ENCODE results near the gene CDH22.

The CDH22 gene

DNA sequence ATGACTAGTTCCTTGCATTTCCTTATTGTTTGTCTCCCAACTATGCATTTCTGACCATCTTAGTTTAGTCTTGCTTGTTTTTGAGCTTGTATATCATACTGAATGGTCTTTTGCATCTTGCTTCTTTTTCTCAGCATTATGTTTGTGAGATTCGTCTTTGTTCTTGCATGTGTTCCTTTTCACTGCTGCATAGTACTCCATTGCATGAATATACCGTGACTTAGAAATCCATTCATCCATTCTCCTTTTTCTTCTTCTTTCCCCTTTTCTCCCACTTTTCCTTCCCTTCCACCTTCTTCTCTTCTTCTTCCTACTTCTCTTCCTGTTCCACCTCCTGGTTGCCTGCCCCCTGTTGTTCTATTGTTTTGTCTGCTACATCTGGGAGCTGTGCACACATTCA lies 42.8 kb downstream of the CDH22 start:
- DNase-seq: no peak

DNA sequence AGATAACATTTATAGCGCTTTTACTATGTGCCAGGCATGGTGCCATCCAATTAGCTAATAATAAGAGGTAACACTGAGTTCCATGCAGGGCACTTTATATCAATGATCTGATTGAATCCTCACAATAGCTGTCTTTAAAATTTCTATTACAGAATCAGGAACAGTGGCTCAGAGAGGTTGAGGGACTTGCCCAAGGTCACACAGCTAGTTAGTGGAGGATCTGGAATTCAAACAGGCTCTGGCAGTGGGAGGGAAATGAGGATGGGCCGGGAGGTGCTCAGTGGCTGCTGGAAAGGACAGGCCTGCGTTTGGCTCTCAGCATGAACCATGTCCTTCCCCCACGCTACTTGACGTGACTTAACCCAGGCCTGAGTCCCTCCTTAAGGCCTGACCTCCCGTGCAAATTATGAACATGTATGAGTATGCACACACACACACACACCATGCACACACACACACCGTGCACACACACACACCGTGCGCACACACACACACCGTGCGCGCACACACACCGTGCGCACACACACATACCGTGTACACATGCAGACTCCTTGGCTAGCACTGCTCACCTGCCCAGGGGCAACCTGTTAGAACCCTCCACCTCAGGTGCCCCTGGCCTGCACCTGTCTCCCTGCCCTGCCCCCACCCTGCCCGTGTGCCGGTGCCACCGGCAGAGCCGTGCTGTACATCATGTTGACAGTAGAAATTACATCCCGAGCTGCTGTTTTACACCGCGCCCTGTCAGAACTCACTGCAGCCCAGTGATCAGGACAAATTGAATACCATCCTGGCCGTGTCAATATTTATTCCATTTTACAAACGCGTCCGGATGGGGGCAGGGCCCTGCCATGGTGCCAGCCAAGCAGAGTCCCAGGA lies 43.7 kb downstream of the CDH22 start:
- no peak for DNase-seq

DNA sequence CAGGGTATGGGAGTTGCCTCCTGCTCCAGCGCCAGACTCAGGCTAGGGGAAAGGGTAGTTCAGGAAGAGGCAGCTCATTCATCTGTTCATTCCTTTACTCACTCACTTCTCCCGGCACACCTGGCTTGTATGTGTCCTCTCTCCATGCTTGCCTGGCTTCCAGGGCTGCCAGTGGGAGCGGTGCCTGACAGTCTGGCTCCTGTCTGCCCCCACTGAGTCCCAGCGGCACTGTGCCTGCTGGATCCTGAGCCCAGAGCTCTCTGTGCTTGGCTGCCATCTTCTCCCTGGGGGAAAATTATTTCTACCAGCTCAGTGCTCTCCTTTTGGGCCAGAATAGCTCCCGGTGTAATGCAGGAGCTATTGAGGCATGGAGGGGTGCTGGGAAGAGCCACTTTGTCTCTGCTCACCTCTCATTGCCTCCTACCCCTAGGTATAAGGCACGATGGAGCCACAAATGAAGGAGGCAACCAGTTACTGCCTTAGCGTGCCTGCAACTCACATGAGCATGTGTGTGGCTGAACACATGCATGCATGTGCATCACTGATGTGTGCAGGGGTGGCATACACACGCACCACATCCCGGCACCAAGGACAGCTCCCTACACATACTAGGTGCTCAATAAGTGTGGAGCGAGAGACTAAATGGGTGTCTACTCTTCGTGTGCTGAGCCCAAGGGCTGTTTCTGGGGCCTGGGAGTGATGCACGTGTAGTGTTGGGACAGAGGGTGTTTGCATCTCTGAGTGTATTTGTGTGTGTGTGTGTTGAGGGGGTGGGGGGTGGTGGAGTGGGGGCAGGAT lies 46.6 kb downstream of the CDH22 start:
- DNase-seq: no peak

DNA sequence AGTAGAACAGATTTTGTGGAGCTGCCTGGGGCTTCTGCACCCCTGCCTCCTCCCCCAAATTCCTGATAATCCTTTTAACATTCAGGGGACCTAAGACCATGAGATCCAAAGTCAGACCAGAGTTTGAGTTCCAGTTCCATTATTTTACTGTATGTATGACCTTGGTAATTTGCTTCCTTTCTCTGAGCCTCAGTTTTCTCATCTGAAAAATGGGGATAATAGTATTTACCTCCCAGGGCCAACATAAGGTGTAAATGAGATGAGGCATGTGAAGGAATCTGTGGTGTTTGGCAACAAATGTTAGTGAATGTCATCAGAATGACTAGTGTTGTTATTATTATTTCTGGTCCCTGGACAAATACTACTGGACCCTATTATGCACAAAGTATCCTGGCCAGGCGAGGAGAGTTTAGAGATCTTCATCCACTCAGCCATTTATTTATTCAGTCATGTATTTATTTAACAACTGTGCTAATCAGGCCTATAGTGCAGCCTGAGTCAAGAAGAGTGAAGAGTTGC lies 47.3 kb downstream of the CDH22 start:
- DNase-seq: no peak

DNA sequence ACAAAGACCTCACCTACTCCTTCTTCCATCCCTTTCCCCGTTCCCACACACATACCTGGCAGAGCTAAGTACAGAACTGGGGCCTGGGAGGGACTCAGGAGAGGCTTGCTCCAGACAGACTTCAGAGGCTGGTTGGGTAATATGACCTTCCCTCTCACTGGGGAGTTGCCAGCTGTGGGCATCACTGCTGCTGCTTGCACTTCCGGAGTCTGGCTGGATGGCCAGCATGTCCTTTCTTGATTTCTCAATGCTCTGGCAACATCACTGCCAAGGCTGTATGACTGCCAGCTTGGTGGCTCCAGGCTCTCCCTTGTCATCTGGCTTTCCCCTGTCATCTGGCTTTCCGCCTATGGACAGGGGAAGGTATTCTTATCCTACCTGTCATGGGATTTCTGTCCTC lies 47.8 kb downstream of the CDH22 start:
- DNase-seq: no peak

DNA sequence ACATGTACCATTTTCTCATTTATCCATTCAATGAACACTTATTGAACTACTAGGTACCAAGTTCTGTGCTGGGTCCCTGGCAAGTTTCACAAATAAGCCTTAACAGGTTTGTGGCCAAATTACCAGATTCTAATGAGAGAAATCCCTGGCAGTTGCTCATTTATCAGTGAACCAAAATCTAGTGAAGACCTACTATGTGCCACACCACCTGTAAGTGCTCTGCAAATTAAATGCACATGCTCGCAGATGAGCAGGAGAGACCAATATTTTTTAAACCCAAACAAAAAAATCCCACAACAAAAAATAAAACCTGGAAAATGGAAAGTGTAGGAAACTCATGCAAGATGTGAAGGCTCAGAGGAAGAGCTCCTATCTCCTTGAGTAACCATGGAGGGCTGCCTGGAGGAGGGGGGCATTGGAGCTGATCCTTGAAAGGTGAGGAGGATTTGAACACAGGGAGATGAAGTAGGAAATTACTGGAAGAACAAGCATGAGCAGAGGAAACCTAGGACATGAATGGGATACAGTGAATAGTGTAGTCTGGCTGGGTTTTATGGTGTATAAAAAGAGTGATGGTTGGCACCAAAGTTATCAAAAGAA lies 48.9 kb downstream of the CDH22 start:
- DNase-seq: no peak

DNA sequence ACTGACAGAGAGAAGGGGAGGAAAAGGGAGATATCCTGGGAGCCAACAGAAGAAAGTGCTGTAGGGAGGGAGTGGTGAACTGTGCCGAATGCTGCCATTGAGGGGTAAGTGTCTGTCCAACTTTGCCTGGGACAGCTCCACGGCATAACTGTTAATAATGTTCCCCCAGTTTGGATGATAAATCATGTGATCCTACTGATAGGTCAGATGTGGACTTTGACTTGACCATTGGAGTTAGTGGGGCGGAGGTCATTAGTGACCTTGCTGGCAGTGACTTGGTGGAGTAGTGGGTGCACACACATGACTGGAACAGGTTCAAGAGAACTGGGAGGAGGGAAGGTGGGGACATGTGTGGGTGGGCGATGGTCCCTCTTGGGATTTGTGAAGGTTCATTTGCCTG lies 50.4 kb downstream of the CDH22 start:
- DNase-seq: no peak

DNA sequence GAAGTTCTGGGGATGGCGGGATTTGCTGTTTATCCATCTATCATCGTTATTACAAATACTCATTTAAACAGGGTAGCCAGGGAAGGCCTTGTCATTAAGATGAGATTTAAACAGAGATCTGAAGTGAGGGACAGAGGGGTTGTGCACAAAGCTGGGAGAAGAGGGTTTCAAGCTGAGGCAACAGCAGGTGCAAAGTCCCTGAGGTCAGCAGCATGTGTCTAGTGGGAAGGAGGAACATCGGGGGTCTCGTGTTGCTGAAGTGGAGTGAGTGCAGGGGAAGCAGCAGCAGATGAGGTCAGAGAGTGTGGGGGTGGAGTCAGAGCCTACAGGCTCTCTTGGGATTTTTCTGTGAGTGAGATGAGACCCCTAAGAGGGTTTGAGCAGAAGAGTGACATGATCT lies 52.0 kb downstream of the CDH22 start:
- no peak for DNase-seq

DNA sequence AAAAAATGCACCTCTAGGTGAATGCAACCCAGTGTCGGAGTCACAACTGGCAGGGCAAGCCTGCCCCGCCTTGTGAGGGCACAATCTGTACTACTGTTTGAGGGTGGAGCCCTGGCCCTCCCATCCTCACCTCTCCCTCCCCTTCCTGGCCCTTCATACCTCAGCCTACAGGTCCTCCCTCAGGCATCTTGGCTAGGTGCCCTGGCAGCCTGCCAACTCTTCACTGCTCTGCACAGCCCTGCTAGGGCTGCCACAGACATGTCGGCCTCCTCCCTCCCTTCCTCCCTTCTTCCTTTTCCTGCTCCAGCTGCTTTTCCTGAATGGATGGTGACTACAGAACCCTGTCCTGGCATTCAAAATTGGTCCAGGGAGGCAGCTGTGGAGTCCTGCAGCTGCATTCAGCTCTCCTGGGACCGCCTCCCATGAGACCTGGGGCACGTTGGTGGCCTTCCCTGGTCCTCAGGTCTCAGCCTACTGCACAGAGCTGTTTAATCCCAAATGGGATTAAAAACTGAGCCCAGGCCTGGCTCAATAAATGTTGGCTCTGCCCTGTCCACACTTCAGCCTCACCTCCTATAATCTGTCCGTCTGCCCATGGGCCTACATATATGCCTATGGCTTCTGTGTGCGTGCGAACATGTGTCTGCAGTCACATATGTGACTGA lies 52.7 kb downstream of the CDH22 start:
- DNase-seq: peak; percentile 72

DNA sequence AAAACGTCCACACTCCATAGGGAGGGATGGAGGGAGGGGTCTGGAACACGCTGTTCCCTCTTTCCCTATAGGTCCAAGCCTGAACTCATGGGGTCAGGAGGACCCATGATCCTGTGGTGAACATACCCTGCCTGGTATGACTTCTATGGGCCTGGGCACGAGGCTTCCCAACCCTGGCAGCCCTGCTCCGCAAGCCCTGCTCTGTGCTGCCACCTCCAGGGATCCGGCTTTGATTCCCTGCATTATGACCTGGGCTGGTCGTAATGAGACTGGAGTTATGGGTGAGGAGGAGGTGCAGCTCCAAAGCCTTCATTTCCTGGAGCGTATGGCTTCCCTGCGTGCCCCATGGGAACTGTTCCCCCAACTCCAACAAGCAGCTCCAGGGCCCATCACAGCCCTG lies 54.9 kb downstream of the CDH22 start:
- peak; percentile 31 for DNase-seq

DNA sequence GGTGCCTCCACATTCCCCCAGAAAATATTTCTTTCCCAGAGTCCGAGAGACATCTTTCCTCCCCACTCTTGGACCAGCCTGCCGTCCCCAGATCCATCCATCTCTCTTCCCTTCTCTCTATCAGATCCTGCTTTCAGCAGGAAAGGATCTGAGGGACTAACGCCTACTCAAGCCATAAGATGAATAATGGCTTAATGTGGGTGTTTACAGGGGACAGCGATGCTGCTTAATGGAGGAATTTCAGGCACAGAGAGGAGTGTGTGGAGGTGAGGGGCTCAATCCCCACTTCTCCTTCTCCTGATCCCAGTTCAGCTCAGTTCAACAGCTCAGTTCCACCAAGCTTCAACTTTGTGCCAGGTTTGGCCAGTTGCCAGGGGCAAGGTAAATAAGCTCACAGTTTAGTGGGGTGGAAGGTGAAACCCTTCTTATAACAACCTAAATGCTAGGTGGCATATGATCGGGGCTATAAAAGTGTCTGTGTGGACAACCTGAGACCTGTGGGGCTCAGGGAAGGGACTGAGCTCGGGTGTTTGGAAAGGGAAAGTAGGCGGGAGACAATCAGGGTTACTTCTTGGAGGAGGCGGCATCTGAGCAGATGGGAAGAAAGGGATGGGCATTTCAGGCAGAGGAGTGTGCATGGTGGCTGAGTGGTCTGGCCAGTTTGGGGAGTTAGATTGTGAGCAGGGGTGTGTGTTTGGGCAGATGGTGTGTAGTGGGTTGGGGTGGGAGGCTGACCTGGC lies 55.8 kb downstream of the CDH22 start:
- no peak for DNase-seq

DNA sequence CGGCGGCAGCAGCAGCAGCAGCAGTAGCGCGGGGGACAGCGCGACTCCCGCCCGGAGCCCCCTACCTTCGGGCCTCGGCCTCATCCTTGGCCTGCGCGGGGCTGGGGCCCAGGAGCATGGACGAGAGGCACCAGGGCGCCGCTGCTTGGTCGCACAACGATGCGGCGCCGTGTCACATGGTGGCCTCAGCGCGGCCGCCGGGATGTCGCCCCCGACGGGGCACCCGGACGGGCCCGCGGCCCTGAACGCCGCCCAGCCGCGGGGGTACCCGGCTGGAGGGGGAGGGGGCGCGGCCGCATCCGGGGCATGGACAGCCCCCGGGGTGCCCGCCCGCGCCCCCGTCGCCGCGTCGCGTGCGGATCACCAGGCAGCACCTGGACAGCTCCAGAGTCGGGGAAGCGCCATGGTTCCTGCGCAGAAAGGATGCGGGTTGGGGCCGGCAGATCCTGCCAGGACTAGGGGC lies 57.1 kb downstream of the CDH22 start:
- peak; percentile 10 for DNase-seq

DNA sequence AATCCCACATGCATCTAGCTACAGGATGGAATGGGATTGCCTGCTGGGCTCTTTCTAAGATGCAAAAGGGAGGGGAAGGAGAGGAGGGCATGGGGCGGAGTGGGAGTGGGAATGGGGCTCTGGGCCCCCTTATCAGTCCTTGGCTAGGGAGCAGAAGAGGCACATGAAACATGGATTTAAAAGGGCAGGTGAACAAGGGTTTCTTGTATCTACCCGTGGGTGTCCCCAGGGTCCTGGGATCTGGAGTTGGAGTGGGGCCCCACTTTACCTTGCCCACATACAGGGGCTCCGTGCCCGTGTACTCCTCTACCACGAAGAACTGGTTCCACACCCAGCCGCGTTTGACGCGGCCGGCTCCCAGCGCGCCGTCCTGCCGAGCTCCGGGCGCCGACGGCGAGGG lies 57.5 kb downstream of the CDH22 start:
- no peak for DNase-seq

DNA sequence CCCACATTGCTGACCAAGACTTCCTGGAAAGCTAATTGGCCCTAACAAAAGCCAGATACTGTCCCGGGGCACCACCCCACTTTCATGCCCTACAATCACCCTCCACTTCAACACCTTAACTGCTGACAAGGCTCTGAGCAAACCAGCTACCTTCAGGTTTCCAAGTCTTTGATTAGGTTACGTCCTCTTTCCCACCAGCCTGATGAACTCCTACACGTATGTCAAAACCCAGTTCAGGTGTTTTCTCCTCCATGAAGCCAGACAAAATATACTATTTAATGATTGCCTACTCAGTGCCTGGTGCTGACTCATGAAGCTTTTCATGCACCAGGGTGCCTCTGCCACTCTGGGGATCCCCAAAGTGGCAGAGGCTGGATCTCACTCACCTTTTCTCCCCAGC lies 58.6 kb downstream of the CDH22 start:
- DNase-seq: no peak

DNA sequence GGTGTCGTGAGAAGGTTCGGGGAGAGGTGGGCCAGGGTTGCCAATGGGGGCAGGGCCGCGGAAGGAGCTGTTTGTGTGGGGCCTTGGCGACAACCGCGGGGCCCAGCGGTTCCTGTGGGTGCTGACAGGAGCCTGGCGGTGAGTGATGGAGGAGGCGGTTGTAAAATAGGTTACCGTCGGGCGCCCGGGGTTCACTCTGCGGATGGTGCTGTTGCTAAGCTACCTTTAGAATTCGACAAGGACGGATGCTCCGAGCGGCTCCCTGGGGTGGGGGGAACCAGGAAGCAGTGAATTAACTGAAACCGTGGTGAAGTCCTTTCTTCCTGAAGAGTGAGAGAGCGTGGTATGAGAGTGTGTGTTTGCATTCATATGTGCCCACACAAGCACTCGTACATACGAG lies 61.7 kb downstream of the CDH22 start:
- DNase-seq: no peak

DNA sequence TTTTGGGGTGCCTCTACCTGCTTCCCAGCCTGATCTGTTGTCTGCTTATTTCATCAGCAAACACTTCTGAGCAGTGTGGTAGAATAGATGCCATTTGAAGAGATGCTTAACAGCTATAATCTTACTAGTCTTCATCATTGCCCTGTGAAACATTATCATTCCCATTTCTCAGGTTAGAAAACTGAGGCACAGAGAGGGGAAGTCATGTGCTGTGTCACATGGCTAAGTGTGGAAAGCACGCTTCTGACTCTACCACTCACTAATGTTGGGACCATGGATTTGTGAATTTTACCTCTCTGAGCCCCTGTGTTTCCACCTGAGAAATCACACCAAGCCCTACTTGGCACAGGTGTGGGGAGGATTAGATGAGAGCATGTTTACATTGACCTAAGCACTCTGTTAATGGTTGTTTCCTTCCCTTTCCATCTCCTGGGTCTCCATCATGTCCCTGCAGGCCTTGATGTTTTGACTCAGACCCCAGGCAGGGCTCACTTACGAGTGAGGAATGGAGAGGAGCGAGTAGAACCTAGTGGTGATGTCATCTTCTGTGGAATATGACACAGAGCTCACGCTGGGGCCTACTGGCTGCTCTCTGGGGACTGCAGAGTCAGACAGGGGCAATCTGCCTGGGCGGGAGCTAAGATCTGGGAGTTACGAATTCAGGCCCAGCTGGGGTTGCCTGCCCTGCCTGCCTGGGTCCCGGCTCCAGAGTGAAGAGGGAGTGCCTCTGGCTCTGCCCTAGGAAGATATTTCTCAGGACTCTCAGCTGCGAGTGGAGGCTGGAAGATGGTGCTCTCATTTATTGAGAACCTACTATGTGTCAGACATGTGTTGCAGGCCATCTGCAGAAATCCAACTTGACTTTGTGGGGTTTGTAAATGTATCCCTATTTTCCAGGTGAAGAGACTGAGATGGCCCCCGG lies 64.3 kb downstream of the CDH22 start:
- DNase-seq: no peak

DNA sequence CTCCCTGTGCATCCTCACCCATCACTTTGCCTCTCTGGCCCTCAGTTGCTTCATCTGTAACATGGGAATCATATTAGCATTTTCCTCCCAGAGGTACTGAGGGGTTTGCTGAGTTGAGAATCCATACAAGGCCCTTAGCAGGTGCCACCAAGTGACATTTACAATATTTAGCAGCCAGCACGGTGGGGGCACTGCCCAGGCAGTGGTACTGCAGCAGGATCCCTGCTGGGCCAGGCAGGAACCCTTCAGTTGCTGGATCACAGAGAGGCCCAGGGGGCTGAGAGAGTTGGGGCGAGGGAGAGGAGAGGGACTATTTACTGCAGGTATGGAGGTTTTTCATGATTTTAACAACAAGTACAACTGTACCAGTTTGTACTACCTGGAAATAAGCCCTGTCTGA lies 65.9 kb downstream of the CDH22 start:
- DNase-seq: no peak

DNA sequence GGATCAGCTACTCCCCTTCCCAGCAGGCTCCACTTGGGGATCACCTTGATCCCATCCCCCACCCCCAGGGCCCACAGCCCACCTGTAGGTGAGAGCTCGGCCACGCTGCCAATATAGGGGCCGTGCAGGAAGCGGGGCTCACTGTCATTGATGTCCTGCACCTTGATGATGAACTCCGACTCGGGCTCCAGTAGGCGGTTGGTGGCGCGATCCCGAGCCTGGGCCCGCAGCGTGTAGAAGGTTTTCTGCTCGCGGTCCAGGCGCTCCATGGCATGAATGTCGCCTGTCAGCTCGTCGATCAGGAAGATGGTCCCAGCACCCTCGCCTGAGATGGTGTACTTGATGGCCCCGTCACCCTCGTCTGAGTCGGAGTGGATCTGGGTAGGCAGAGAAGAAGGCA lies 67.4 kb downstream of the CDH22 start:
- DNase-seq: no peak

DNA sequence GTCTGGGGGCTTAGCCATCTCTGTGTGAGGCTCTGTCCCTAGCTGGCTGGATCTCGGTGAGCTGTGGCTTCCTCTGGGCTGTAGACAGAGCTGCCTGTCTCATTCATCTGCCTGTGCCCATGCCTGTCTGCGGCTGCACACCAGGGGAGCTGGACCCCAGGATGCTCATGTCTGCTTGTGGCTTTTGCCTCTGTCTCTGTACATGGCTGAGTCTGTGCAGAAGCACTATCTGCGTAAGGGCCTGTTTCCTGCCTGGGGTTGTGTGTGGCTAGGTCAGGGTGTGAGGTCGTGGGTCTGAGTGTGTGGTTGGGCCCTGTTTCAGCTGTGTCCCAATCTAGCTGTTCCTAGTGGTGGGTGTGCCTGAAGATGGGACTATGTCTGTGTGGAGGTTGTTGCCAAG lies 68.2 kb downstream of the CDH22 start:
- DNase-seq: peak; percentile 25

DNA sequence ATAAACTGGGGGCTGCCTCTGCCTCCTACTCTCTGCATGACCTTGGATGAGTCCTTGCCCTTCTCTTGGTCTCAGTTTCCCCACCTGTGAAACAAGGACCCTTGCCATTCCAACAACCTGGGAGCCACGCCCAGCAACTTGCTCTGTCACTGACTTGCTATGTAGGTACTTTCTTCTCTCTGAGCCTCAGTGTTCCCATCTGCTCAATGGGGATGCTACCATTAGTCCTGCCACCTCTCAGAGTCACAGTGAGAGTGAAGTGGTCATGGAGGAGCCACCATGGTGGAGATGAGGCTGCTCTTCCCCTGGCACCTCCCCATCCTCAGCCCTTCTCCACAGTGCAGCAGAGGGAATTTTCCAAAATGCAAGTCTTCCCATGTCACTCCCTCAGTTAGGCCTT lies 70.6 kb downstream of the CDH22 start:
- no peak for DNase-seq

DNA sequence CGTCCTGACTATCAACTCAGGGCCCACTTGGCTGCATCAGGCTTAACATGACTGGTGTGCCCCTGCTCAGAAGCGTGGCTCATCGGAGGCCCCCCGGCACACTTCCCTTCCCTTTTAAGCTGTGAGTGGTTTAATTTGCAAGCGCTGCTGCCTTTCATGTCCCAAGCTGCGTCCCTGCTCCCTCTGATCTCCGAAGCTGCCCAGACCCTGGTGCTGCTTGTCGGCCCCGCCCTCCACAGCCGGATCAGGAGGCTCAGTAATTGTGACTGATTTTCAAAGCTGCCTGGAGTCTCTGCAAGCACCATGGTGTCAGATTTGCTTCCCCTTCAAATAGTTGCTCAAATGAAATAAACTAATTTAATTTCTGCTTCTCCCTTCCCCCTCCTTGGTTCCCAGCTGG lies 71.1 kb downstream of the CDH22 start:
- DNase-seq: no peak

All from hematopoietic multipotent progenitor cell treated with erythropoietin and hydrocortisone succinate and interleukin-3 and kit ligand, for 6 days (in vitro differentiated cells).